H1 (cell line): ENCODE measurements around the gene AKT1. TPM values are rescaled to one million over a fixed set of nuclear protein-coding genes. Genes with fewer than 3 reads are reported as not detected.

Experiments used
- USF2 ChIP-seq: IDR thresholded peaks from 2 replicates; pipeline ENCODE4 v1.6.1; 2011; ENCODE audit warnings: low read length, improper control_type of control experiment
- polyA plus RNA-seq, 7 experiments: library from polyadenylated mRNA; depleted of rRNA in 3 of 7; stranded (reverse) in 5 of 7; unstranded in 2 of 7; fragments of >200 nt in 5 of 7; fragments of 200-250 nt in 2 of 7; gene quantifications; 1 replicate in 5 of 7; 2 replicates in 1 of 7; 4 replicates in 1 of 7; pipeline versions ENCODE4 v1.2.1 to v1.2.3, GENCODE V29; 2011 to 2013; ENCODE audit warnings: missing spikeins in 2 of 7, mixed read lengths in 2 of 7
- total RNA-seq: library from RNA; stranded (reverse); fragmentation: NEBNext Ultra II Directional; extraction: Animal tissue kit (Norgen Biotek cat#: 25700); gene quantifications from 2 replicates; pipeline ENCODE4 v1.2.1, GENCODE V29; 2021

The AKT1 gene
- total and polyA plus RNA-seq, 2 of the 8 experiments (the other 6 are each of a cell fraction or from before 2014, with no cell fraction given): 68.1 to 71.5 TPM

- no peak for TF ChIP-seq USF2
Observed at GRCh38 chr14:104730487-104730886, 65.1 kb downstream of the AKT1 start (continued).
